Central memory CD8-positive, alpha-beta T cell (primary cell): ENCODE measurements around the gene IMMP1L.
"Not testable (repeated sequence)": the region's sequence is repeated elsewhere in the genome, so short reads cannot be mapped to it uniquely, and the experiment has no call there.

ENCODE experiments used
- ATAC-seq: fragments of 150-1000 bp; cut with Tn5 transposase; replicated peaks from 2 replicates; pipeline ENCODE4 v1.10.0; 2022; ENCODE audit warnings: mild to moderate bottlenecking, moderate FRiP score, moderate number of reproducible peaks; ENCODE audit not compliant: poor library complexity, severe bottlenecking; ENCODE audit errors: extremely low read depth
- DNase-seq, 2 donors: peaks; one replicate each; pipeline ENCODE4 v3.0.0; 2021; ENCODE audit warnings: low spot score in 2 of 2
- H3K27ac Mint-ChIP-seq: one replicate; pipeline ENCODE4 v1.8.0; 2022; ENCODE audit warnings: low read depth, mild to moderate bottlenecking, moderate library complexity, mixed read lengths
- H3K27me3 Mint-ChIP-seq: one replicate; pipeline ENCODE4 v1.8.0; 2022; ENCODE audit warnings: mixed read lengths
- H3K36me3 Mint-ChIP-seq: one replicate; pipeline ENCODE4 v1.8.0; 2022; ENCODE audit warnings: mild to moderate bottlenecking, moderate library complexity, mixed read lengths; ENCODE audit not compliant: insufficient read depth
- H3K4me1 Mint-ChIP-seq: one replicate; pipeline ENCODE4 v1.8.0; 2022; ENCODE audit warnings: mixed read lengths
- H3K4me3 Mint-ChIP-seq: one replicate; pipeline ENCODE4 v1.8.0; 2022; ENCODE audit warnings: mild to moderate bottlenecking, moderate library complexity, mixed read lengths
- H3K9me3 Mint-ChIP-seq: one replicate; pipeline ENCODE4 v1.8.0; 2022; ENCODE audit warnings: mixed read lengths

The IMMP1L gene

DNA sequence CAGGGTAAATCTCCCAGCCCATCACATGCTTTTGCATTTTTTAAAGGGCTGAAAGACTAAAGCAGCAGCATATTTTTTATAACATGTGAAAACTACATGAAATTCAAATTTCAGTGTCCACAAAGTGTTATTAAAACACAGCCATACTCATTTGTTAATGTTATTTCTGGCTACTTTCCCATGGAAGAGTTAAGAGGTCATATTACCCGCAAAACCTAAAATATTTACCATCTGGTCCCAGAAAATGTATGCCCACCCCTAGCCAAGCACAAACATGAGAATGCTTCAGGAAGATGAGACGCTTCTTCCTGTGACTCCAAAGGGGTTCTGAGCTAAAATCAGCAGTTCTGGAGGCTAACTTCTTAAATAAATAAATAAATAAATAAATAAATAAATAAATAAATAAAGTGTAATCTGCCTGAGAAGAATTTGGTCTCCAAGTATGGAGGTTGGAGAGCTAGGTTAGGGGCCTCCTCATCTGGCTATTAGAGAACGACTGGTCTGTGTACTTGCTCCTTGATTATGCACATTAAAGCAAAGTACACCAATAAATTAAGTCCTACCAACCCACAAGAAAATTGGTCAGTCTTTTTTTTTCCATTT, 9.7 kb downstream of the IMMP1L start:
- ATAC-seq (no peak), DNase-seq (no peak)
- Mint-ChIP-seq H3K27ac (no peak overlapping the region), H3K4me1 (peaks cover 42% of the 10 kb centered on the region), H3K36me3 (peaks cover 8% of the 10 kb centered on the region), H3K4me3 (no peak overlapping the region), H3K27me3 (no peaks in the 10 kb centered on the region), H3K9me3 (no peaks in the 10 kb centered on the region)

DNA sequence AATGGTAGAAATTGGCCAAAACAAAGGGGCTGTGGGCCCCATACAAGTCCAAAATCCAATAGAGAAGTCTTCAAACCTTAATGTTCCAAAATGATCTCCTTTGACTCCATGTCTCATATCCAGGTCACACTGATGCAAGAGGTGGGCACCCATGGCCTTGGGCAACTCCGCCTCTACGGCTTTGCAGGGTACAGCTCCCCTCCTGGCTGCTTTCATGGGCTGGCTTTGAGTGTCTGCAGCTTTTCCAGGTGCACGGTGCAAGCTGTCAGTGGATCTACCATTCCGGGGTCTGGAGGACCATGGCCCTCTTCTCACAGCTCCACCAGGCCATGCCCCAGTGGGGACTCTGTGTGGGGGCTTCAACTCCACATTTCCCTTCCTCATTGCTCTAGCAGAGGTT, 15.7 kb downstream of the IMMP1L start:
- not testable (repeated sequence) for DNase-seq, H3K36me3 Mint-ChIP-seq, H3K27me3 Mint-ChIP-seq, H3K9me3 Mint-ChIP-seq, ATAC-seq, H3K27ac Mint-ChIP-seq, H3K4me3 Mint-ChIP-seq
- H3K4me1 Mint-ChIP-seq: peaks cover 52% of the 10 kb centered on the region

DNA sequence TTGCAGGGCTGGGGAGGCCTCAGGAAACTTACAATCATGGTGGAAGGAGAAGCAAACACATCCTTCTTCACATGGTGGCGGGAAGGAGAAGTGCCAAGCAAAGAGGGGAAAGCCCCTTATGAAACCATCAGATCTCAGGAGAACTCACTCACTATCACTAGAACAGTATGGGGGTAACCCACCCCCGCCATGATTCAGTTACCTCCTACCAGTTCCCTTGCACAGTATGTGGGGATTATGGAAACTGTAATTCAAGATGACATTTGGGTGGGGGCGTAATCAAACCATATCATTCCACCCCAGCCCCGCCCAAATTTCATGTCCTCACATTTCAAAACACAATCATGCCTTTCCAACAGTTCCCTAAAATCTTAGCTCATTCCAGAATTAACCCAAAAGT, 16.2 kb downstream of the IMMP1L start:
- ATAC-seq (no peak), DNase-seq (no peak)
- Mint-ChIP-seq H3K36me3 (no peaks in the 10 kb centered on the region), H3K9me3 (no peaks in the 10 kb centered on the region), H3K27me3 (no peaks in the 10 kb centered on the region), H3K4me3 (no peak overlapping the region), H3K27ac (no peak overlapping the region), H3K4me1 (peaks cover 50% of the 10 kb centered on the region)

DNA sequence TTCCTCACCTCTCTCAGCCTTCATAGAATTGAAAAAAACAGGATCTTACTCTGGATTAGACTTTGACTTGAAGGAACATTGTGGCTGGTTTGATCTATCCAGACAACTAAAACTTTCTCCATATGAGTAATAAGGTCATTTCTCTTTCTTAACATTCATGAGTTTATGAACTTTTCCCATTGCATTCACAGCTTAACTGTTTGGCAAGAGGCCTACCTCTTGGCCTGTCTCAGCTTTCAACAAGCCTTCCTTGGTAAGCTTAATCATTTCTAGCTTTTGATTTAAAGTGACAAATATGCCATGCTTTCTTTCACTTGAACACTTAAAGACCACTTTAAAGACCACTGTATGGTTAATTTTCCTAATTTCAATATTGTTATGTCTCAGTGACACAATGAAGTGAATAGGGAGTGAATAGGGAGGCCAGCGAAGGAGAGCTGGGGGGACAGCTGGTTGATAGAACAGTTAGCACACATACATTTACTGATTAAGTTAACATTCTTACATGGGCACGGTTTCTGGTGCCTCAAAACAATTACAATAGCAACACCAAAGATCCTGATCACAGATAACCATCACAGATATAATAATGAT, 17.0 kb downstream of the IMMP1L start:
- Mint-ChIP-seq H3K27ac (no peak overlapping the region), H3K27me3 (no peaks in the 10 kb centered on the region), H3K9me3 (no peaks in the 10 kb centered on the region), H3K4me3 (no peak overlapping the region), H3K36me3 (peaks cover under 1% of the 10 kb centered on the region), H3K4me1 (peaks cover 55% of the 10 kb centered on the region)
- no peak for ATAC-seq
- DNase-seq: no peak

DNA sequence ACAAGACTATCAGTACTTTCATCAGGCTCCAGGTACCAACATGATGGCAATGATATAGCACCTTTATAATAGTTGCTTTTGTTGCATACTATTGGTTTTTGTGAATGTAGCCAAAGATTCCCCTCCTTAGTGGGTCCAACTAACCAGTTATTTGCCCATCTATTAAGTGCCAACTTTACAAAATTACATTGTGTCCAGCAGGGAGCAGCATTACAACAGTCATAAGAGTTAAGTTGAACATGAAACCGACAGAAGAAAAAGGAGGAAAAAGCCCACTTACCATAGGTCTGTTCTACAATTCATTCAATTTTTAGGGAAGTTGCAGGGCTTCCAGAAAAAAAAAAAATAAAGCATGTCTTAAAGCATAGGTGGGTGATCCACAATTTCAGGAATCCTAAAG, 21.6 kb downstream of the IMMP1L start:
- DNase-seq: no peak
- Mint-ChIP-seq H3K27ac (no peak overlapping the region), H3K27me3 (no peaks in the 10 kb centered on the region), H3K4me1 (peaks cover 36% of the 10 kb centered on the region), H3K4me3 (no peak overlapping the region), H3K9me3 (no peaks in the 10 kb centered on the region), H3K36me3 (peaks cover 1% of the 10 kb centered on the region)
- ATAC-seq: no peak

DNA sequence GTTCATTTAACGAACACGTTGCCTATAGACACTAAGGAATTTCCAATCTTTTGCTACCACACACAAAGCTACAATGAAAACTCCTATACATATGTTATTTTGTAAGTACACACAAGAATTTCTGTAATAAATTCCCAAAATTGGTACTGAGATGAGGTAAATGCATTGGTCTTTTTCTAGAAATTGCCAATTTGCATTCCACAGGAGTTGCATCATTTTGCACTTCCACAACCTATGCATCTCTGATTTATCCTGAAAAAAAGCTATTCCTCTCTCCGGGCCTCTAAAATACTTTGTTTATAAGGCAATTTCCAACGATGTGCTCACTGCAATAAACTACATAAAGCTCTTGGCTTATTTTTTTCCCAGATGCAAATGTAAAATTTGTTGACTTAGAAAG, 24.9 kb downstream of the IMMP1L start:
- Mint-ChIP-seq H3K4me3 (no peak overlapping the region), H3K9me3 (no peaks in the 10 kb centered on the region), H3K27me3 (no peaks in the 10 kb centered on the region), H3K36me3 (peaks cover 1% of the 10 kb centered on the region), H3K4me1 (peaks cover 27% of the 10 kb centered on the region), H3K27ac (no peak overlapping the region)
- DNase-seq (no peak), ATAC-seq (no peak)

DNA sequence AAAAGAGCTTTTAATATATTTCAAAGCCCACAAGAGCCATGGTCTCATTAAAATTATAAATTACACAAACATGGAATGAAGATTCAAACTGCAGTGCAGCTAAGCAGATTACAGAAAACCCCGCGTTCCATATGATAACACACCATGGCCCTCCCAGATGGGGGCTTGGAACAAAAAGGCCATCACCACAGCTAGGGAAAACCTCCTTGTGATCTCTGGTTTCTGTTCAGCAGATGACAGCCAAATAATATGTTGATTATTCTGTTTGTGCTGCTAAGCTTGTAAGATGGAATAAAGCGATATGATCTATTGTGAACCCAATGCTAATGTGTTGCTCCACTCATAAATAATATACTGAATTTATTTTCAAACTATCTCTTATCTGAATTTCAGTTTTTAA, 28.5 kb downstream of the IMMP1L start:
- H3K9me3 Mint-ChIP-seq: no peaks in the 10 kb centered on the region
- DNase-seq (no peak), ATAC-seq (no peak)
- H3K36me3 Mint-ChIP-seq: no peaks in the 10 kb centered on the region
- H3K27ac Mint-ChIP-seq: no peak overlapping the region
- peaks cover 23% of the 10 kb centered on the region for H3K4me1 Mint-ChIP-seq
- H3K27me3 Mint-ChIP-seq: no peaks in the 10 kb centered on the region
- H3K4me3 Mint-ChIP-seq: no peak overlapping the region

DNA sequence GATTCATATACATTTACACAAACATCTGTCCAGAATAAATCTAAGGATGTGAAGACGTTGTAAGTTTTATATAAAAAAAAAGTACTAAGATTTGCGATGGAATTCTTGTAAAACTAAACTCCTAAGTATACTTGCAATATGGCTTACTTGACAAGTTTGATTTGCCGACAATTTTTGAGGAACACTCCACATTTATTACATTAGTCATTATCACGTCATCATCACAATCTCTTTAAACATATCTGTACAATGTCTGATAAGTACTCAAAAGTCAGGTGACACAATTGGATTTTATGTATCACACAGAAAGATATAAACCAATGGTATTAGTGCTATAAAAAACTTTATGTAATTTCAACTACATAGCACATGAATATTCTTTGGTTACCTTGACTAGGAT, 30.4 kb downstream of the IMMP1L start:
- no peak for DNase-seq
- Mint-ChIP-seq H3K27me3 (no peaks in the 10 kb centered on the region), H3K9me3 (no peaks in the 10 kb centered on the region), H3K27ac (no peak overlapping the region), H3K4me1 (peaks cover 14% of the 10 kb centered on the region), H3K4me3 (no peak overlapping the region), H3K36me3 (no peaks in the 10 kb centered on the region)
- ATAC-seq: no peak

DNA sequence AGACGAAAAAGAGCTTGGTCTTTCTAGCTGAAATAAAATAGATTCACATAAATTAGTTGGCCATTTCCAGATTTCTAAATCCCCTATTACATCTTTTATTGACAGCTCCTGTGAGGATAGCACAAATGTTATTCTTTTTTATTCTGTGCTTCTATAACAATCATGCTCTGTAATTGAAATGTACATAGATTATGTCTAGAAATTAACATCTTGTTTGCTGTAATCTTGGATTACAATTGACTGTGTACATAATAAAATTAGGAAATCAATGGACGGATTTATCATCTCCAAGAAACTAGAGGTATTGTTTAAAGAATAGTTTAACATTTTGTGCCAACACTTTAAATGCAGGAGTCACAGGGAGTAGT, 31.2 kb downstream of the IMMP1L start:
- H3K36me3 Mint-ChIP-seq: no peaks in the 10 kb centered on the region
- no peak overlapping the region for H3K27ac Mint-ChIP-seq
- no peaks in the 10 kb centered on the region for H3K27me3 Mint-ChIP-seq
- peaks cover 14% of the 10 kb centered on the region for H3K4me1 Mint-ChIP-seq
- no peak for DNase-seq
- H3K9me3 Mint-ChIP-seq: no peaks in the 10 kb centered on the region
- no peak overlapping the region for H3K4me3 Mint-ChIP-seq
- ATAC-seq: no peak

DNA sequence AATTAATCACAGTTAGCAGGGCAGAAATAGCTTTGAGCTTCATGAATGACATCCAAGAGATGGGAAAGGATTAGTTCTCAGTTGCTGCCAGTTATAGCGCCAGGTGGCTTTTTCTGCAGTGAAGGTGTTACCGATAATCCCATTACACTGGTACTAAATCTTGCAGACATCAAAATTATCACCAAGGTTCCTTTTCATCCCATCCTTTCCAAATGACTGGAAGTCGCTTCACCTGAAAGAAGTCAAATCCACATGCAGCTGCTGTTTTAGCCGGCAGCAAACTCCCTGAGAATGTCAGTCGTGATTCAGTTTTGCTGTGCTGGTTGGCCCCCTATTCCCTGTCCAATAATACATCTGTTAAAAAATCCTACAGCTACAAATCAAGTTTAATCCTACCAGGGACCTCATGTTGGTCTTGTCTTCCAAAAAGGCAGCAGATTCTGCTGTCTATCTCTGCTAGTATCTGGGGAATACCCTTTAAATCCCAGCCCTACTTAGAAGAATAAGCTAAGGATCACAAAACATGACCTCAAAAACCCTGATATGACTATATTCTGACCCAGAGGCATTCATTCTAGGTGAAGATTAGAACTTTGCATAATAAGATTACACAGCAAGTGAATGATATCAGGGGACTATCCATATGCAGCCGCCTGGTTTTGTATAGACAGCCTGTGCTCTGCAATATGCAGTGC, 31.7 kb downstream of the IMMP1L start:
- Mint-ChIP-seq H3K9me3 (no peaks in the 10 kb centered on the region), H3K27me3 (no peaks in the 10 kb centered on the region), H3K27ac (no peak overlapping the region), H3K36me3 (no peaks in the 10 kb centered on the region), H3K4me3 (no peak overlapping the region), H3K4me1 (peaks cover 14% of the 10 kb centered on the region)
- DNase-seq: no peak
- ATAC-seq: no peak

DNA sequence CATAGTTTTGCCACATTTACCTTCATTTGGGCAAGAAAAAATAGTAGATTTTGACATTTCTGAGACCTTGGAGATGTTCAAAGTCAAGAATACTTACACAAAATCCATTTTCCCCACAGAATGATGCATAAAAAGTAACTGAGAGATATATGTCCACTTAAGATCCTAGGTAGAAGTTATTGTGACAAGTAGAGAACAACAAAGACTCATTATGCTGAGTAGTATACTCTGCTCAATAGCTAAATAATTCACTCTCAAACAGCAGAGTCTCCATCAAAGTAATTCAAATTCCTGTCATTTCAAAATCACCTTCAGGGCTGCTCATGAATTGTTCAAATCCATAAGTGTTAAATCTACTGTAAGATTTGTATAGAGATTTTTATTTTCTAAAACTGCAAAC, 35.3 kb downstream of the IMMP1L start:
- no peak for ATAC-seq
- no peak overlapping the region for H3K4me3 Mint-ChIP-seq
- H3K27ac Mint-ChIP-seq: no peak overlapping the region
- no peaks in the 10 kb centered on the region for H3K27me3 Mint-ChIP-seq
- no peaks in the 10 kb centered on the region for H3K9me3 Mint-ChIP-seq
- no peak for DNase-seq
- H3K4me1 Mint-ChIP-seq: peaks cover 7% of the 10 kb centered on the region
- no peaks in the 10 kb centered on the region for H3K36me3 Mint-ChIP-seq

DNA sequence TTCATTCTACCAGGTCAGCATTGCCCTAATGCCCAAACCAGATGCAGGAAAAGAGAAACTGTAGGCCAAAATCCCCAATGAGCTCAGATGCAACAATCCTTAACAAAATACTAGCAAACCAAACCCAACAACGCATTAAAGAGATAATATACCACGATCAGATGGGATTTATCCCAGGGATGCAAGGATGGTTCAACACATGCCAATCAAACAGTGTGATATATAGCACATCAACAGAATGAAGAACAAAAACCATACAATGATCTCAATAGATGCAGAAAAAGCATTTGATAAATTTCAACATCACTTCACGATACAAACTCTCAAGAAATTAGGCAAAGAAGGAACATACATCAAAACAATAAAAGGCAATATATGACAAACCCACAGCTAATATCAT, 45.0 kb downstream of the IMMP1L start:
- H3K4me3 Mint-ChIP-seq: no peak overlapping the region
- DNase-seq: no peak
- no peaks in the 10 kb centered on the region for H3K9me3 Mint-ChIP-seq
- H3K4me1 Mint-ChIP-seq: peaks cover 7% of the 10 kb centered on the region
- H3K36me3 Mint-ChIP-seq: peaks cover 5% of the 10 kb centered on the region
- ATAC-seq: no peak
- H3K27me3 Mint-ChIP-seq: no peaks in the 10 kb centered on the region
- H3K27ac Mint-ChIP-seq: no peak overlapping the region

DNA sequence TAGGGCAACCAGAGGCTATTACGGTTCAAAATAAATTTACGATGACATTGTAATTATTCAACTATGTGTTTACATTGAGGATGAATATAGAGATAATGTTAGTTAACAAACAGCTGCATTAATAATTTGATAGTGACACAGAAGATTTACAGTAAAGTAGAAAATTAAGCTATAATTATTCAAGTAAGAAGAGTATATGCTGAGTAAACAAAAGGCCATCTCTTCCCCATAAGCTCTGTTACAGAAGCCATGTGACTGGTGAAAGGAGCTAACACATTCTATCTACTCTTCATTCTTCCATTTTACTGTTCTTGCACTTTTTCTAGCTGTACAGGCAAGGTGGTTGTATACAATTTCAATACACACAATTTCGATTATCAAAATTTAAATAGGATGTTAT, 54.2 kb downstream of the IMMP1L start:
- no peak overlapping the region for H3K4me3 Mint-ChIP-seq
- H3K27ac Mint-ChIP-seq: no peak overlapping the region
- H3K36me3 Mint-ChIP-seq: no peaks in the 10 kb centered on the region
- no peak for ATAC-seq
- no peaks in the 10 kb centered on the region for H3K9me3 Mint-ChIP-seq
- no peaks in the 10 kb centered on the region for H3K27me3 Mint-ChIP-seq
- peaks cover 17% of the 10 kb centered on the region for H3K4me1 Mint-ChIP-seq
- DNase-seq: no peak
